PC-3 (cell line): ENCODE data around the gene HTRA2. TPM values are rescaled to one million over a fixed set of nuclear protein-coding genes. Genes with fewer than 3 reads are reported as not detected.

ENCODE experiments used
- ATAC-seq: fragments of 200-7000 bp; cut with Tn5 transposase; 2 replicates; pipeline ENCODE4 v1.9.1; 2020; ENCODE audit warnings: mild to moderate bottlenecking, moderate library complexity
- BruUV-seq: library from RNA; stranded (reverse); fragments of 400-500 nt; replicated peaks from 2 replicates; lab custom pipeline; 2021; lab: Mats Ljungman, UMichigan
- CTCF ChIA-PET: fragments of 300-600 bp; sonication (Branson Sonifier 250); formaldehyde crosslinking; loops from one replicate; lab custom pipeline; 2022; ENCODE audit warnings: antibody characterized with exemption; lab: Charles Lee
- POLR2A ChIA-PET: fragments of 300-600 bp; sonication (Branson Sonifier 250); formaldehyde crosslinking; loops from one replicate; lab custom pipeline; 2022; ENCODE audit warnings: antibody characterized with exemption; ENCODE audit not compliant: unreplicated experiment; lab: Charles Lee
- DNase-seq: peaks from one replicate; pipeline ENCODE4 v3.0.0-alpha.2; 2015
- H2AFZ ChIP-seq: fragments of 300-600 bp; sonication (generic); 2 replicates; pipeline ENCODE4 v1.6.0; 2016; ENCODE audit warnings: antibody characterized with exemption, low read length
- H3F3A ChIP-seq: fragments of 300-600 bp; sonication (generic); one replicate; pipeline ENCODE4 v1.6.0; 2017; ENCODE audit warnings: antibody characterized with exemption, low read length, control low read depth, mild to moderate bottlenecking; ENCODE audit not compliant: unreplicated experiment
- H3K27ac ChIP-seq: fragments of 300-600 bp; sonication (generic); 2 replicates; pipeline ENCODE4 v1.5.1; 2016; ENCODE audit warnings: mild to moderate bottlenecking, low read length
- H3K27me3 ChIP-seq: fragments of 300-600 bp; sonication (generic); 2 replicates; pipeline ENCODE4 v1.6.1; 2016; ENCODE audit warnings: low read length, mixed read lengths
- H3K36me3 ChIP-seq: fragments of 300-600 bp; sonication (generic); 2 replicates; pipeline ENCODE4 v1.6.1; 2016; ENCODE audit warnings: low read depth, mixed run types, low read length, mixed read lengths
- H3K4me1 ChIP-seq: fragments of 300-600 bp; sonication (generic); 2 replicates; pipeline ENCODE4 v1.5.1; 2016; ENCODE audit warnings: low read length; ENCODE audit not compliant: insufficient read depth
- H3K4me2 ChIP-seq: fragments of 300-600 bp; sonication (generic); 2 replicates; pipeline ENCODE4 v1.6.0; 2016; ENCODE audit warnings: low read length
- H3K4me3 ChIP-seq: fragments of 300-600 bp; sonication (generic); 2 replicates; pipeline ENCODE4 v1.5.1; 2016; ENCODE audit warnings: mild to moderate bottlenecking, low read length, mixed read lengths
- H3K79me2 ChIP-seq: fragments of 300-600 bp; sonication (generic); 2 replicates; pipeline ENCODE4 v1.6.1; 2017; ENCODE audit warnings: low read length, mixed read lengths
- H3K9ac ChIP-seq: fragments of 300-600 bp; sonication (generic); 2 replicates; pipeline ENCODE4 v1.6.0; 2016; ENCODE audit warnings: mild to moderate bottlenecking, low read length
- H3K9me2 ChIP-seq: fragments of 300-600 bp; sonication (generic); replicated peaks from 2 replicates; pipeline ENCODE4 v1.6.1; 2016; ENCODE audit warnings: mixed run types, low read length, mixed read lengths
- H3K9me3 ChIP-seq: fragments of 300-600 bp; sonication (generic); 2 replicates; pipeline ENCODE4 v1.6.1; 2016; ENCODE audit warnings: low read length, mixed read lengths
- H4K20me1 ChIP-seq: fragments of 300-600 bp; sonication (generic); 2 replicates; pipeline ENCODE4 v1.6.1; 2016; ENCODE audit warnings: low read length, mixed read lengths
- EZH2 ChIP-seq: fragments of 300-600 bp; sonication (generic); IDR thresholded peaks from one replicate; pipeline ENCODE4 v1.6.1; 2017; ENCODE audit warnings: antibody characterized with exemption, mild to moderate bottlenecking, low read length; ENCODE audit not compliant: unreplicated experiment
- EZH2phosphoT487 ChIP-seq: fragments of 300-600 bp; sonication (generic); IDR thresholded peaks from 2 replicates; pipeline ENCODE4 v1.6.1; 2018; ENCODE audit warnings: mild to moderate bottlenecking, antibody characterized with exemption, low read length, borderline replicate concordance
- intact Hi-C: fragments of 100-400 bp; cut with micrococcal nuclease; formaldehyde crosslinking; loops from 2 replicates; pipeline ENCODE4 v1.9.0; 2023
- total RNA-seq: library from RNA; depleted of rRNA; stranded (reverse); fragments of >200 nt; gene quantifications from 2 replicates; pipeline ENCODE4 v1.2.3, GENCODE V29; 2014
- TF ChIP-seq, protein P1 (sequence below): fragments of 300-600 bp; sonication (generic); conservative IDR thresholded peaks from 2 replicates; pipeline ENCODE4 v1.5.1; 2017; ENCODE audit warnings: antibody characterized with exemption, low read depth, mild to moderate bottlenecking, low read length

The HTRA2 gene
- total RNA-seq, 1 experiment from 2014 or later, result 71.8 TPM

DNA sequence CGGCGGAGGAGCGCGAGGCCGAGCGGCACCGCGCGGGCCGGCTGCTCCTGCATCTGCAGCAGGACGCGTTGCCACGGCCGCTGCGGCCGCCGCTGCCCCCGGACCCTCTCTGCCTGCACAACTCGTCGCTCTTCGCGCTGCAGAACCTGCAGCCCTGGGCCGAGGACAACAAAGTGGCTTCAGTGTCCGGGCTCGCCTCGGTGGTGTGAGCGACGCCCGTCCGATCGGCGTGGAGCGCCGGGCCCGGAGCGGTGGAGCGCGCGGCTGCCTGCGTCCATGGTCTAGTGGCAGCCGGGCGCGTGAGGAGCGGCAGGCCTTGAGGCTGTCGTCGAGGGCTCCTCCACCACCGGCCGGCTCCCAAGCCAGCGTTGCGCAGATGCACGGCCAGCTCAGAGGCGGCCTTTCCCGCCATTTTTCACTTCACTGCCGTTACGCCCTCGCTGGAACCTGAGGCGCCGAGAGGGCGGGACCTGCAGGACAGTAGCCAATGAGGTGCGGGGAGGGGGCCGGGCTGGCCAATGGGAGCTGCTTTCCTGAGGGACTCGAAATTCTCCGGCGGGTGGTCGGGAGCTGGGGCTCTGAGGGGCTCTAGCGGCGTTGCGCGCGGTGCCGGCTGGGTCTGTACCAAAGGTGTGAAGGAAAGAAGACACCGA, 13.6 kb upstream of the HTRA2 start:
- TF ChIP-seq, protein P1, sequence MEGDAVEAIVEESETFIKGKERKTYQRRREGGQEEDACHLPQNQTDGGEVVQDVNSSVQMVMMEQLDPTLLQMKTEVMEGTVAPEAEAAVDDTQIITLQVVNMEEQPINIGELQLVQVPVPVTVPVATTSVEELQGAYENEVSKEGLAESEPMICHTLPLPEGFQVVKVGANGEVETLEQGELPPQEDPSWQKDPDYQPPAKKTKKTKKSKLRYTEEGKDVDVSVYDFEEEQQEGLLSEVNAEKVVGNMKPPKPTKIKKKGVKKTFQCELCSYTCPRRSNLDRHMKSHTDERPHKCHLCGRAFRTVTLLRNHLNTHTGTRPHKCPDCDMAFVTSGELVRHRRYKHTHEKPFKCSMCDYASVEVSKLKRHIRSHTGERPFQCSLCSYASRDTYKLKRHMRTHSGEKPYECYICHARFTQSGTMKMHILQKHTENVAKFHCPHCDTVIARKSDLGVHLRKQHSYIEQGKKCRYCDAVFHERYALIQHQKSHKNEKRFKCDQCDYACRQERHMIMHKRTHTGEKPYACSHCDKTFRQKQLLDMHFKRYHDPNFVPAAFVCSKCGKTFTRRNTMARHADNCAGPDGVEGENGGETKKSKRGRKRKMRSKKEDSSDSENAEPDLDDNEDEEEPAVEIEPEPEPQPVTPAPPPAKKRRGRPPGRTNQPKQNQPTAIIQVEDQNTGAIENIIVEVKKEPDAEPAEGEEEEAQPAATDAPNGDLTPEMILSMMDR, result no peak
- TF ChIP-seq EZH2, result no peak
- TF ChIP-seq EZH2phosphoT487, result no peak
- Histone ChIP-seq H3K9ac (no peak overlapping the region), H3K27ac (no peak overlapping the region), H3F3A (no peaks in the 10 kb centered on the region), H3K4me1 (0 out of 2 replicates have a peak, but pooled peaks cover 3% of the 10 kb centered on the region), H4K20me1 (no peaks in the 10 kb centered on the region), H3K9me2 (no peaks in the 10 kb centered on the region), H3K9me3 (no peaks in the 10 kb centered on the region), H3K36me3 (no peaks in the 10 kb centered on the region), H2AFZ (no peak overlapping the region), H3K27me3 (no peaks in the 10 kb centered on the region), H3K79me2 (no peaks in the 10 kb centered on the region), H3K4me3 (no peak overlapping the region), H3K4me2 (no peak overlapping the region)
- DNase-seq (no peak), ATAC-seq (no peak)
- POLR2A ChIA-PET, result no interaction called here
- CTCF ChIA-PET, result no interaction called here
- no TSS peak for BruUV-seq
- intact Hi-C loops, result no loop called here

DNA sequence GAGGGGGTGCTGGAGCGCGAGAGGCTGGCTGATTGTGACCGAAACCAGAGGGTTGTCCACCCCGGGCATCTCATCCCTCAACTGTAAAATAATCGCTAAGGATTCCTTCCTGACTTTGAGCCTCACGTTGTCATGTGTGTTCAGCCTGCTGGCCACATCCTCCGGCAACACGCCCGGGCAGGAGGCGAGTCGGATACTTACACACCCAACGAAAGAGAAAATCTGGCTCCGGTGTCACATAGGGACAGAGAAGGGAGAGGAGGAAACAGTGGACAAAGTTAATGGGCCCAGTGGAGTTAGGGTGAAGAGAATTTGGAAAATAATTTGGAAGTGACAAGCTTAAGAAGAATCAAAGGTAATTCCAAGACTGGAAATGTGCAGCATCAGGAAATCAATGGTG, 13.1 kb upstream of the HTRA2 start:
- Histone ChIP-seq H3K79me2 (no peaks in the 10 kb centered on the region), H3K4me2 (no peak overlapping the region), H3K27me3 (no peaks in the 10 kb centered on the region), H2AFZ (no peak overlapping the region), H3F3A (no peaks in the 10 kb centered on the region), H3K36me3 (no peaks in the 10 kb centered on the region), H3K4me3 (no peak overlapping the region), H3K9ac (no peak overlapping the region), H4K20me1 (no peaks in the 10 kb centered on the region), H3K4me1 (0 out of 2 replicates have a peak, but pooled peaks cover 3% of the 10 kb centered on the region), H3K9me2 (no peaks in the 10 kb centered on the region), H3K9me3 (no peaks in the 10 kb centered on the region), H3K27ac (no peak overlapping the region)
- POLR2A ChIA-PET, result no interaction called here
- DNase-seq, result no peak
- ATAC-seq, result no peak
- intact Hi-C loops, result no loop called here
- TF ChIP-seq EZH2phosphoT487, result no peak
- TF ChIP-seq, protein P1, result no peak
- TF ChIP-seq EZH2, result no peak
- no TSS peak for BruUV-seq
- CTCF ChIA-PET, result no interaction called here

DNA sequence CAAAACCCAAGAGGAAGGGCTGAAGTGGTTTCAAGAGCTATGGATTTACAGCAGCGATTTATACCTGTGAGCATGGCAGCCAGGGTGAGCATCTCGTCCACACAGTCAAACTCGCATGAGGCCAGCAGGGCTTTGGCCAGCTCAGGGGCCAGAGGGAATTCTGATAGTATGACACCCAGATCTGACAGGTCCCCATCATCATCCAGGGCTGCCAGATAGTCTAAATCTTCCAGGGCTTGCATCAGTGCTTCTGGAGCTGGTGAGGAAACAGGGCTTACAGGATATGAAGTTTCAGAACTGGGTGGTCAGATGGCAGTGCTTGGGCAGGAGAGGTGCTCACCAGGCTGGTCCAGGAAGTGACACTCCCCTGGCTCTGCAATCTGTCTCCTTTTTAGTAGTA, 7.2 kb upstream of the HTRA2 start:
- H3K9ac ChIP-seq, result no peak overlapping the region
- no peak for TF ChIP-seq EZH2phosphoT487
- TF ChIP-seq EZH2, result no peak
- TF ChIP-seq, protein P1, result no peak
- H3K27ac ChIP-seq, result no peak overlapping the region
- H3K4me1 ChIP-seq, result no peaks in the 10 kb centered on the region
- no peaks in the 10 kb centered on the region for H4K20me1 ChIP-seq
- no peaks in the 10 kb centered on the region for H3K27me3 ChIP-seq
- POLR2A ChIA-PET, result no interaction called here
- peaks cover 20% of the 10 kb centered on the region for H3K36me3 ChIP-seq
- H3K4me2 ChIP-seq, result no peak overlapping the region
- no peaks in the 10 kb centered on the region for H3K9me3 ChIP-seq
- BruUV-seq, result no TSS peak
- no peaks in the 10 kb centered on the region for H3K9me2 ChIP-seq
- peaks cover 4% of the 10 kb centered on the region for H3K79me2 ChIP-seq
- H2AFZ ChIP-seq, result no peak overlapping the region
- no peak overlapping the region for H3K4me3 ChIP-seq
- intact Hi-C loops, result no loop called here
- no peak for DNase-seq
- CTCF ChIA-PET, result no interaction called here
- no peaks in the 10 kb centered on the region for H3F3A ChIP-seq
- no peak for ATAC-seq
